Lower leg skin (tissue), 3 donors: Measurements from ENCODE around the gene PYGO2.

Experiments
- CTCF ChIP-seq, 3 donors: fragments of 450-650 bp; IDR thresholded peaks; one replicate each; pipeline ENCODE4 v1.5.1; 2016; ENCODE audit warnings: antibody characterized with exemption in 3 of 3, mild to moderate bottlenecking in 3 of 3, moderate library complexity in 2 of 3
- POLR2A ChIP-seq, 2 donors: fragments of 450-650 bp; IDR thresholded peaks; one replicate each; pipeline ENCODE4 v1.6.1; 2016 to 2017; ENCODE audit warnings: antibody characterized with exemption in 2 of 2, mild to moderate bottlenecking in 1 of 2, moderate library complexity in 1 of 2

- no peak for TF ChIP-seq CTCF (IDR thresholded peaks at IDR 0.05)
- no peak for TF ChIP-seq POLR2A (IDR thresholded peaks at IDR 0.05)
Observed at GRCh38 chr1:154972517-154973343, 11.1 kb upstream of the PYGO2 start.
